NCI-H2171 (cell line): Measurements from ENCODE around the gene INPP5A.
"Not testable (repeated sequence)": the region's sequence is repeated elsewhere in the genome, so short reads cannot be mapped to it uniquely, and the experiment has no call there.

ENCODE experiments used
- DNase-seq: peaks from one replicate; lab custom pipeline; 2025; lab: John Stamatoyannopoulos, UW

Gene INPP5A

DNA sequence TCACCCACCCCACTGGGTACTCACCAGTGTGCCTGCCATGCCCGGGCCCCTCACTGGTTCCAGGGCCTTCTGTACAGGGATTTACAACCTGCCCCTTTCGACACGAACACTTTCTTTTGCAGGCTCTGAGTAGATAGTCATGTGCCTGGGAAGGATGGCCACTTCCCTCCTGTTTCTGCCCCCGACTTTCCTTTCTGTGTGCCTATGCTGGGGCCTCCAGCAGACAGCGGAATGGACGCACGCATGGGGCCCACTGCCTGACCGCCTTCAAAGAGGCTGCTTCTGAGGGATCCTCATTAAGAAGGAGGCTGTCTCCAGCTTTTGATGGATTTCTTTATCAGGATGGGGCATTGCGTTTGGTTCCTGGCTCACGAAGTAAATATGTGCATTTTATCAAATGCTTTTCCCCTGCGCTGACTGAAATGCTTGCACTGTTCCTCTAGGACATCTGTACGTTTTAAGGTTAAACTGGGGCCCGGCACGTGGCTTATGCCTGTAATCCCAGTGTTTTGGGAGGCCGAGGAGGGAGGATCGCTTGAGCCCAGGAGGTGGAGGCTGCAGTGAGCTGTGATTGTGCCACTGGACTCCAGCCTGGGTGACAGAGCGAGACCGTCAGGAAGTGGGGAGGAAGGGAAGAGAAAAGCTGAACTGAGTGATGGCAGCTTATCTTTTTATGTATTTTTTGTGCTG, 277.7 kb downstream of the INPP5A start:
- DNase-seq = no peak

DNA sequence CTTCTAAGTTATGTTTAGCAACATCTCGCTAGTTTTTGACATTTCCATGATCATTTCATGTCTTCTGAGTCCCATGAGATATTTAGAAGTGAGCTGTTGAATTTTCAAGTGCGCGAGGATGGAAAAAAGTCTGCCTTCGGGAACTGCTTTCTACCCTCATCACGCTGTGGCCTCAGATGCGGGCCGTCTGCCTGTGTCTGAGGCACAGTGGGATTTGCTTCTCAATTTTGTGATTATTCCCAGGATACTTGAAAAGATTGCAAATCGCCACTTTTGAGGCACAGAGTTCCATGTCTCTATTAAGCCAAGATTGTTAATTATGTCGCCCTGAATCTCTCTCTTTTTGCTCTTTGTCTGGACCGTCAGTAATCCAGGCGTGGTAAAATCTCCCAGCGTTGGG, 279.1 kb downstream of the INPP5A start:
- DNase-seq = no peak

DNA sequence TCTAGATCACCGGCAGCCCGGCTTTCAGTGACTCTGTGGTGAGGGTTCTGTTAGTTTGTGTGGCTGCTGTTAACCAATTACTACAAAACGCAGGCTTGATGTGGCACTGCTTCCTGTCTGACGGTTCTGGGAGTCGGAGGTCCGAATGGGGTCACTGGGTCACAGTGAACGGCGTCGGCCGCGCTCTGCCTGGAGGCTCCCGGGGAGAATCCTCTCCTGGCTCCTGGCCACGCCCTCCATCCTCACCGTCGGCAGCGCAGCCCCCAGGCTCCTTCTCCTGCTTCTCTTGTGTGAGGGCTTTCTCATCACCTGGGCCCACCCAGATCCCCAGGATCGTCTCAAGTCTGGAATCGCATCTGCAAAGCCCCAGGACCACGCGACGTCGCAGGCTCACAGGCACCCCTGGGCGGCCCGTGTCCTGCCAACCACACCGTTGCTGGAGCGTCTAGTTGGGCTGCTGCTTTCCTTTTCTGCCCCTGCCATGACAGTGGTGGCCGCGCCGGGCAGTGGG, 280.2 kb downstream of the INPP5A start:
- no peak for DNase-seq

DNA sequence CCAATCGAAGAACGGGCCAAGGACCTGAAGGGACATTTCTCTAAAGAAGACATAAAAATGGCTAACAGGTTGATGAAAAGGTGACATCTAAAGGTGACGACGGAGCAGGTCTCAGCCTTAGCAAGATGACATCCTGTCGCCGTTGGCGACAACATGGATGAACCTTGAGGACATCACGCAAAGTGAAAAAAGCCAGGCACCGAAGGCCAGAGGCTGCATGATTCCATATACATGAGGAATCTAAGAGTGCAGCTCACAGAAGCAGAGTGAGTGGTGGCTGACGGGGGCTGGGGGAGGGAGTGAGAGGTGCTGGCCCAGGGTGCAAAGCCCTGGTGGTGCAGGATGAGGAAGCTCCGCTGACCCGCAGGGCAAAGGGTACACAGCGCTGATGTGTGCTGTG, 282.5 kb downstream of the INPP5A start:
- DNase-seq = no peak

DNA sequence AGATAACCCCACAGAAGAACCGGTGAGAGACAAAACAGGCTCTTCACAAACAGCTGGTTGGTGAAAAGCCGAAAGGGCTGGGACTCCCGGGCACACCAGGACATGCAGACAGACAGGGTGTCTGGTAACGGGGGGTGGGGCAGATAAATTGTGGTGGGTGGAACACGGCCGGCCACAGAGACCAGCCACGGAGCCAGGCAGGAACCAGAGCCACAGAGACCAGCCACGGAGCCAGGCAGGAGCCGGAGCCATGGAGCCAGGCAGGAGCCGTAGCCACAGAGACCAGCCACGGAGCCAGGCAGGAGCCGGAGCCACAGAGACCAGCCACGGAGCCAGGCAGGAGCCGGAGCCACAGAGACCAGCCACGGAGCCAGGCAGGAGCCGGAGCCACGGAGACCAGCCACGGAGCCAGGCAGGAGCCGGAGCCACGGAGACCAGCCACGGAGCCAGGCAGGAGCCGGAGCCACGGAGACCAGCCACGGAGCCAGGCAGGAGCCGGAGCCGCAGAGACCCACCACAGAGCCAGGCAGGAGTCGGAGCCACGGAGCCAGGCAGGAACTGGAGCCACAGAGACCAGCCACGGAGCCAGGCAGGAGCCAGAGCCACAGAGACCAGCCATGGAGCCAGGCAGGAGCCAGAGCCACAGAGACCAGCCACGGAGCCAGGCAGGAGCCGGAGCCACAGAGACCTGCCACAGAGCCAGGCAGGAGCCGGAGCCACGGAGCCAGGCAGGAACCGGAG, 288.4 kb downstream of the INPP5A start:
- DNase-seq = not testable (repeated sequence)

DNA sequence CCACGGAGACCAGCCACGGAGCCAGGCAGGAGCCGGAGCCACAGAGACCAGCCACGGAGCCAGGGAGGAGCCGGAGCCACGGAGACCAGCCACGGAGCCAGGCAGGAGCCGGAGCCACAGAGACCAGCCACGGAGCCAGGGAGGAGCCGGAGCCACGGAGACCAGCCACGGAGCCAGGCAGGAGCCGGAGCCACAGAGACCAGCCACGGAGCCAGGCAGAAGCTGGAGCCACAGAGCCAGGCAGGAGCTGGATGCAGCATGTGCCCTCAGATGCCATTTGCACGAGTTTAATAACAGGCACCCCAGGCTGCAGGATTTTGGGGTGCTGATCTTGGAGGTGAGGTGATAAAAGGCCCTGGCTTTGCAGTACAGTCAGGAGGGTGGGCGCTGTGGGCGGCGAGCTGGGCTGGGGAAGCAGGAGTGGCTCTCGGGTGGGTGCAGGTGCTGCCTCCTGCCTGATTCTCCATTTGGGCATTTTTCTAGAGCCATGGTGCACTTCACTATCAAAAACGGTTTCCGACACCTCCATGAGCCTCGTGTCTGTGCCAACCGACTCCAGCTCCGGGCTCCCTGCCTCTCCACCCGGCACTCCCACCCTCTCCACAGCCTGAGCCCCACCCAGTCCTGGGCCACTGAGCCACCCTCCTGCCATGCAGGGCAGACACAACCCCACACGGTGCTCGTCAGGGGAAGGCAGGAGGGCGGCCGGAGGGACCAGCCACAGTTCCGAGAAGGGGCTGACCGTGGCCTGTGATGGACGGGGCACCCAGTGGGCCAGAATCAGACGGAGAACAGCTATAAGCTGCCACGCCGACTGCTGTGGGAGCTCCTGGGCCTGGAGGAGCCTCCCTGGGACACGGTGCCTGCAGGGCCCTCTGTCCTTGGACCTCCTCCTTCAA, 289.2 kb downstream of the INPP5A start:
- no peak for DNase-seq

DNA sequence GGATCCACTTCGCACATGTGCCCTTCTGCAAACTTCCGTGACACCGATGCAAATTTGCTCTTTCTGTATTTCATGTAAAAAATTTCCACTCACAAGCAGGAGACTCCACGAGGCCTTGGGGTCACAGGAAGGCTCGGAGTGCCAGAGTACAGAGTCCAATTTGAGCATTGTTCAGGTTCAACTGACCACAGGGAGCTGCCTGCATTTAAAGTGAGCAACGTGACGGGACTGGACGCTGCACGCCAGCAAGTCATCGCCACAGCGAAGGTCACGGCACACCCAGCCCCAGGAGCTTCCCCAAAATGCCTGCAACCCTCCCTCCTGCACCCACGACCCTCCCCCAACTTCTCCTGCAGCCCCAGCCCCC, 289.8 kb downstream of the INPP5A start:
- no peak for DNase-seq

DNA sequence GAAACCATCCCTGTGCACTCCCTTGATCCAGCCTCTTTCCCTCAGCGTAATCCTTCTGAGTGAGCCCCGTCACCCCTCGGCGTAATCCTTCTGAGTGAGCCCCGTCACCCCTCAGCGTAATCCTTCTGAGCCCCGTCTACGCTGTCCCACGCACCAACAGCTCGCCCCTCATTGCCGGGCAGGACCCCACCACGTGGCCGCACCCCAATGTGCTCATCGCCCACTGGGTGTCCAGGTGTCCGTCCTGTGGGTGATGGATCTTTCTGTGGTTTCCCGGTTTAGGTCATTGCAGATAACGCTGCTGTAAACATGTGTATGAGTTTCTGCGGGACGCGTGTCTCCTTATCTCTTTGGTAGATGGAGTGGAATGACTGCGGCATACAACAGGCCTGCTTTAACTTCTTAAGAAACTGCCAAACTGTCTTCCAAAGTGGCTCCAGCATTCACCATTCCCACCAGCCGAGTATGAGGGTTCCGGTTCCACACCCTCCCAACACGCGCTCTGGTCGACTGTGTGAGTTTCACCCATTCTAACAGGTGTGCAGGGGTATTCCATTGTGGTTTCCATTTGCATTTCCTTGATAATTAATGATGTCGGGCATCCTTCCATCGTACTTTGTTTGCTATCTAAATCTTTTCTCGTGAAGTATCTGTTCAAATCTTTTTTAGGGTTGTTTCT, 290.4 kb downstream of the INPP5A start:
- DNase-seq = no peak

DNA sequence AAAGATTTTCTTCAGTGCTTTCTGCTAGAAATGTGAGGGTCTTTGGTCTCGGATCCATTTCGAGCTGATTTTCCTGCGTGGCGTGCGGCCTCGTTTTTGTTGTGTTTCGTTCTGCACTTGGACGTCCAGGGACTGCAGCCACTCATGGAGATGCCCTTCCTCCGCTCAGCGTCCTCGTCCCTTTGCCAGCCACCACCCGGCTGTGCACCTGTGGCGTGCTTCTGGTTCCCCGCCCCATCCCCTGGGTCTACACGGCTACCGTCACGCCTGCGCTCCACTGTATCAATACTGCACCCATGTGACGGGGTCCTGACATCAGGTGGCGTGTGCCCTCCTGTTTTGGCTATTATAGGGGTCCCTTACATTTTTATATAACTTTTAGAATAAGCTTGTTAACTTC, 291.1 kb downstream of the INPP5A start:
- no peak for DNase-seq

DNA sequence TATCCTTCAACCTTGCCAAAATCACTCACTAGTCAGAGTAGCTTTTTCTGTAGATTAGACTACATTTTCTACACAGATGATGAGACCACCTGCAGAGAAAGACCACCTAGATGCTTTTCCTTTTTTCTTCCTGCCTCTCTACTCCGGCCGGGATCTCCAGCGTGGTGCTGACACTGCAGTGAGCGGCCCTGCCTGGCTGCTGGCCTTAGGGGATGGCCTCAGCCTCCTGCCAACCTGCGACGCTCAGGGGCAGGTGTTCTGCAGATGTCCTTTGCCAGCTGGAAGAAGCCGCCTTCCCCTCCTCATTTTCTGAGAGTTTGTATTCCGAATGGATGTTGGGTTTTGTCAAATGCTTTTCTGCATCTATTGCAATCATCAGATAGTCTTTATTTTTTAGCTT, 291.8 kb downstream of the INPP5A start:
- no peak for DNase-seq

DNA sequence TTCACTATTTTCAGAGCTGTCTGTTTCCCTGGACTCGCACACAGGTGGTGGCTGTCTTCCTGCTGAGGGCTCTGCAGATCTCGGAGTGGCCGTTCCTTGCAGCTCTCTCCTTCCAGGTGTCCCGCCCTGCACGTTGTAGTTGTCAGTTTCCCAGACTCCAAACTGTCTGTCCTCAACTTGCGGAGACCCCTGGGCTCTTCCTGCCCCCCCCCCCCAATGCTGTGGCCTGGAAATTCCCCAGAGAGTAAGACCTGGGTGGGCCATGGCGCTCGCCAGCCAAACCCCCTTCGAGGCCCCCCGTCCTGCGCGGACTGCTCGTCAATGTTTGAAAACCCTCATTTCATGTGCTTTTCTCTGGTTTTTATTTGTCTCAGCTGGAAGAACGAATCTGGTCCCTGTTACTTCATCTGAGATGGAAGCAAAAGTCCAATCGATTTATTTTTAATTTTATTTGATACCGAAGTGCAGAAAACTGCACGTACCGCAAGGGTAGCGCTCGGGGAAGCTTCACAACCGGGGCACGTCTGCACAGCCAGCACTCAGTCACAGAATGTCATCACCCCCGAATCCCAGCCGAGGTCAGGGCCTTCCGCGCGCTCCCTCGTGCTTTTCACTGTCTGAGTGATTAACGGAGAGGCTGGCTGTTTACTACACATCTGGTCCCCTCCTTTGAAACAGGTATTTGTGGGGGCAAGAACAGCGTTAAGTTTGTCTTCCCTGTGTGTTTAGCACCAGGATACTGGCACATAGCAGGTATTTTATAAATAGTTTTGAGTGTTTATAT, 294.8 kb downstream of the INPP5A start:
- DNase-seq = no peak
